GM18502 (cell line): ENCODE measurements around the gene PSMD1.
"Not testable (repeated sequence)": the region's sequence is repeated elsewhere in the genome, so short reads cannot be mapped to it uniquely, and the experiment has no call there.

Source experiments
- ATAC-seq: cut with Tn5 transposase; IDR thresholded peaks from one replicate; pipeline ENCODE4 v1.9.1; 2021; ENCODE audit warnings: mild to moderate bottlenecking; ENCODE audit not compliant: unreplicated experiment, poor library complexity

The PSMD1 gene

DNA sequence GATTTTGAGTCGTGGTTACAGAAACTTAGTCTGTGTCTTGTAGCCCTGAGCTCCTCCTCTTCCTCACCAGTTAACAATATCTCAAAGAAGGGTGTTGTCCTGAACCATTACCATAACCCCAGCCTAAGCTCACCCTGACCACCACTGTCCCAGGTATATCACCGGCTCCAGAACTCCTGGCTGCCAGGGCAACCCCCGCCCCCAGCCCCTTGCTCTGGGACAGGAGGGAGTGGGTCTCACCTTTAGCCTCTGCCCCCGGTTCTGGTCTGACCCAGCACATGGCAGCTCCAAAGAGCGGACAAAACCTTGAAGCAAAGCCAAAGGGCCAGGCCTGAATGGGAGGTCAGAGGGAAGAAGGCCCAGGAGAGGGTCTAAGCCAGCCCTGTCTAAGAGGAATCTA lies 5.6 kb upstream of the PSMD1 start:
- ATAC-seq, result no peak

DNA sequence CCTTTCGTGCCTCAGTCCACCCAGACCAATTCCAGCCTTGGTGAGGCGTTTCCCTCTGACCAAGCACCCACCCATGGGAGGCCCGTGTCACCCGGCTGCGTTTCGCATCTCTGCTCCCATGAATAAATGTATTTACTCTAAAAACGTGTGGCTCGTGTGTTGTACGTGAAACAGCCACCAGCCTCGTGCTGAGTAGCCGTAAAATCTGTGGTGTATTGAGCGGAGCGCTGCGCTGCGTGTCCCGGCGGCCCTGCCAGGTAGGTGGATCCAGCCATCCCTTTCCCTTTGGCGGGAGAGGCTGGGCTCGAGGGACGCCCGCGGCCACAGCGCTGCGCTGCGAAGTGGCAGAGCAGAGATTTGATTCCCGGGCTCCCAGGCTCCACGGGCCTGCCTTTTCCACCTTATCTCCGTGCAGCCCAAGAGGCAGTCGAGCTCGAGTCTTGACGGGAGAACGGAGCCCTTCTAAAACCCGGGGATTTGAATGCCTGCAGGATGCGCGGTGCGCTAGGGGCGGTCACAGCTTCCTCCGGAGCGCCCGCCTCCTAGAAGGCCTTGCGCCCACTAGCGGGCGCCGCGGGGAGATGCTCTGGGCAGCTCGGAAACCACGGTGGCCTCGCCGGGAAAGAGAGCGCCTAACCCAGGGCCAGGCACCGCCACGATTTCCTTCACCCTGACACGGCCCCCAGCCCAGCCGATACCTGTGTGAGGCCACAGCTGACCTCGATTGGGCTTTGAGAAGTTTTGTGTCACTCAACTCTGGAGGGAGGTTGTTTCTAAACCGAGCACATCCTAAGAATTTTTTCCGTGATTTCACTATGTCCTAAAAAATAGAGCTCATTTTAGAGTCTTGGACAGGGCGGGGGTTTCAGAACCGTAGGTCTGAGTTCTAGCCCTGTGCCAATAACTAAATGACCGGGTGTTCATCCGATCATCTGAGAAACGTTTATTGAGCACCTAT lies 3.9 kb upstream of the PSMD1 start:
- peak; percentile 65 for ATAC-seq

DNA sequence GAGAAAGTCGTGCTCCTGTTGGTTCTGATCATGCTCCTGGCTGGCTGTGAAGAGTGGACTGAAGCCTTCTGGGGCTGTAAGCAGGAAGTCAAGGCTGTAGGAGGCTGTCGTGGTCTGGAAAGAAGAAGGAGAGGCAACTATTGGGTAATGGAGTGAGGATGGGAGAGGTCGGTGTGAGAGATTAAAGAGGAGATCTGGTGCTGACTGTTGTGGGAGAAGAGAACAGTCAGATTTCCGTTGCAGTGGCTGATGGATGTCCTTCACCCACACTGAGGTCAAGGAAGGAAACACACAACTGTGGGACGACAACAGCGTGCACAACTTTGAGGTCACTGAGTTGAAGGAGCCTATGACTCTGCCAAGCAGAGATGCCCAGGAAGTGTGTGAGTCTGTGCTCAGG lies 2.8 kb upstream of the PSMD1 start:
- no peak for ATAC-seq

DNA sequence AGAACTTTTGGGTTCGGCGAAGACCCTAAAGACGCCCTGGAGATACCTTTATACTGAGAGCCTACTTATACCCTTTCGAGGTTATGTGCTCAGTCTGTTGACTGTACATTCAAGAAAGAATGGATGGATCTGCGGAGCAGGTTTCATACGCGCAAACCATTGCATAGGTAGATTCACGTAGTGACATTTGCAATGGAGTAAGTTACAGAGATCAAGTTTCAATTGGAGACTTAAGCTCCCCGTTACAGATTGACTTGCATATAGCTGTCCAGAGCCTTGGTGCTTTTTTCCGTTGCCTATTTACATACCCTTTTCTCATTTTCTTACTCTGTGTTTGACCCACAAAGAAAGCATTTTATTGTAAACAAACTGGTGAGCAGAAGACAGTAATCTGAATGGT lies 923 bp downstream of the PSMD1 start:
- no peak for ATAC-seq

DNA sequence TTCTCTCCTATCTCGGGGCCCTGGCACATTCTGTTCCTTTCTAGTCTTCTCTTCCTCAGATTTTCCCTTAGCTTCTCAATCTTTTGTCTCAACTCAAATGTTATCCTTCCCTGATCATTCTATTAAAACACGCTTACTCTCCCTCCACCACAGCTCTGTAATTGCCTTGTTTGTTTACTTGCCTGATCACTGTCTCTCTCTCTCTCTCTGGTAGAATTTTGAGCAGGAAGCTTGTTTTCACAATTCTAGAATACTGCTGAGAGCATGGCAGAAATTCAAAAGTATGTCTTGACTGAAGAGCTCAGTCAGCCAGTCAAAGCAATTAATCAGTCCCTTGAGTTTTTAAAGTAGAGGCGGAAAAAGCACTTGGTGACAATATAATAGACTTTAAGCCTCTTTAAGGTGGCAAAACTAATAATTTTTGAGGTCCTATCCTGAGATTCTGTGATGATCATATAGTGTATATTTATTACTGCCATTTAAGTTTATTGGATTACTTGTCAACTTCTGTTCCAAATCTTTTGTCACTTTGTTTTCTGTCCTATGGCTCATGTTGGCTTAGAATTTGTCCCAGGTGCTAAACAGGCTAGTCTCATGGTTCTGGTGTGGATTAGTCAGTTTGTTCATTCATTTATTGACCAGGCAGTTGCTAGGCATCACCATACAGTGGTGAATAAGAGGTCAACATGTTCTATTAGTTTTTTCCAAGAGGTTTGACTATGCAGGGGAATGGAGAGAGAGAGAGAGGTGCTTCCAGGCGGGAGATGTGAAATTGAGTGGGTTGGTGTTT lies 2.3 kb downstream of the PSMD1 start:
- ATAC-seq, result no peak

DNA sequence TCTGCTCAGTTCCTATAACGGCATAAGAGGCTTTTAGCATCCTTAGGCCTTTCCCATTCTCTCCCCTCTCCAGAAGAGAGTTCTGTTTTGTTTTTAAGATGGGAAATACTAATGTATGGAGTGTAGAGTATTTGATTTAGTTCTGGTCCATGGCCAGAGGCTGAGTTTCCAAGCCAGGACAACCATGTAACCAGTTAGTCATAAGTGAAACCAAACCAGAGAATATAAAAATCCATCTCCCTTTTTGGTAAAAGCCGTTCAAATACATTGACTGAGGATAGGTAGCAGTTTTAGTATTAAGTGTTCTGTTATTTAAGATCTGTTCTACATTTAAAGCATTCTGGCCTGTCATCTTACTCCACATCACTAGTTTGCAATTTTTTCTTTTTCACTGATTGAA lies 3.1 kb downstream of the PSMD1 start:
- no peak for ATAC-seq

DNA sequence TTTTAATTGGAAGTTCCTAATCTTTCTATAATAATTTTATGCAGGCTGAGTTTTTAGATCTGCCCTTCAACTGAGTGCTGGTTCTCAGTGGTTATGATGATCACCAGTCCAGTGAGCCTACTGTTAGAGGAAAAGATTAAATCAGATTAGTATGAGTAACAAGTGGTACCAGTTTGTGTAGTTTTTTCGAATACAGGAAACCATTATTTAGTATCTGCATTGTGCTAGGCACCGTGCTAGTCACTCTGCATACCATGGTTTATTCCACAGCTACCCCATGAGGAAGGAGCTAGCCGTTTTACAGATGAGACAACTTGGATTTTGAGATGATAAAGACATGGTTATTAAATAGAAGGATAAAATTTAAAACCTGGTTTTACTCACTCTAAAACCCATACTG lies 6.1 kb downstream of the PSMD1 start:
- no peak for ATAC-seq

DNA sequence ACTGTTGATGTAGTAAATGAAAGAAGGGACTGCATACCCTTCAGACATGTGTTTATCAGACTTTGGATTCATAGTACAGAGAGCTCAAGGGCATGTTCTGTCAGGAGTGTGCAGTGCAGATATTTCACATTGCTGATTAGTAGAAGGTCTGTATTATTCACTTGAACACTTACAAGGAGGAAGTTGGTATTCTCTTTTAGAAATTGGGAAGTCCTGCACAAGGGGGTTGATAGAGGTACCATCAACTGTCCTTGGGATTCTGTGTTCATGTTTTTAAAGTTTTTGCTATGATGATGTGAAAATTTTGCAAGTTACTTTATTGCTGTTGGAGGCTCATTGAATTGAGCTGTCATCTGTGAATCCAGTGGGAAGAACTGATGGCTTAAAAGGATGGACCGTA lies 6.7 kb downstream of the PSMD1 start:
- no peak for ATAC-seq

DNA sequence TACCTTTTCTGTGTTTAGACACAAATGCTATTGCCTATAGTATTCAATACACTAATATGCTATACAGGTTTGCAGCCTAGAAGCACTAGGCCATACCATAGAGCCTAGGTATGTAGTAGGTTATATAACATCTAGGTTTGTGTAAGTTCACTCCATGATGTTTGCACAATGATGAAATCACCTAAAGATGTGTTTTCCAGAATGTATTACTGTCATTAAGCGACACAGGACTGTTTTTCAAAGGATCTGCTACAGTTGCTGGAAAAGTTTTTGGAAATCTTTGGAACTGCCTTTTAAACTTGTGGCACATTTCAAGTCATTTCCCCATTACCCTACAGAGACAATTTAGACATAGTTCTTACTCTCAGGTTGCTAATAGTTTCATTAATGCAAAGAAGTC lies 9.3 kb downstream of the PSMD1 start:
- no peak for ATAC-seq

DNA sequence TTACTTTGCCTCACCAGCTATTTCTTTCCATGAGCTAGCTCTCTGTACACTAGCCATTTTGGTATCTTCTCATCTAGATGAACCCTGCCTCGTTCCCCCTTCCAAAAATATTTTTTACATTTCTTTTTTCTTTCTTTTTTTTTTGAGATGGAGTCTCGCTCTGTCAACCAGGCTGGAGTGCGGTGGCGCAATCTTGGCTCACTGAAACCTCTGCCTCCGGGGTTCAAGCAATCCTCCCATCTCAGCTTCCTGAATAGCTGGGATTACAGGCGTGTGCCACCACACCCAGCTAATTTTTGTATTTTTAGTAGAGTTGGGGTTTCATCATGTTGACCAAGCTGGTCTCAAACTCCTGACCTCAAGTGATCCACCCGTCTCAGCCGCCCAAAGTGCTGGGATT lies 10.9 kb downstream of the PSMD1 start:
- ATAC-seq, result not testable (repeated sequence)

DNA sequence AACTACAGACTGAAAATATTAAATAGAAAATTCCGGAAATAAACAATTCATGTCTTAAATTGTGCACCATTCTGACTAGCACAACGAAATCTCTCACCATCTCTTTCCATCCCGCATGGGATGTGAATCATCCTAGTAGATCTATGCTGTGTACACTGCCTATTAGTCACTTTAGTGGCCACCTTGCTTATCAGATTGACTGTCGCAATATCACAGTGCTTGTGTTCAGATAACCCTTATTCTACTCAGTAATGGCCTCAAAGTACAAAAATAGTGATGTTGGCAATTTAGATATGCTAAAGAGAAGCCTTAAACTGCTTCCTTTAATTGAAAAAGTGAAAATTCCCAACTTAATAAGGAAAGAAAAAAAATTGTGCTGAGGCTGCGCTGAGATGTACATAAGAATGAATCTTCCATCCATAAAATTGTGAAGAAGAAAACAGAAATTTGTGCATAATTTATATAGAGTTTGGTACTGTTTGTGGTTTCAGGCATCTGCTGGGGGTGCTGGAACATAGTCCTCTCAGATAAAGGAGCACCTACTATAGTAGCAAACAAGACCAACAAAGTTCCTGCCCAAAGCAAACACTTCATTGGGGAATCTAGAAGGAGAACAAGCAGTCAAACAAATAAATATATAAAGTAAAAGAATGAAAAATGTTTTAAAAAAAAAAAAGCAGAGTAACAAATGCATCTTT lies 12.0 kb downstream of the PSMD1 start:
- no peak for ATAC-seq

DNA sequence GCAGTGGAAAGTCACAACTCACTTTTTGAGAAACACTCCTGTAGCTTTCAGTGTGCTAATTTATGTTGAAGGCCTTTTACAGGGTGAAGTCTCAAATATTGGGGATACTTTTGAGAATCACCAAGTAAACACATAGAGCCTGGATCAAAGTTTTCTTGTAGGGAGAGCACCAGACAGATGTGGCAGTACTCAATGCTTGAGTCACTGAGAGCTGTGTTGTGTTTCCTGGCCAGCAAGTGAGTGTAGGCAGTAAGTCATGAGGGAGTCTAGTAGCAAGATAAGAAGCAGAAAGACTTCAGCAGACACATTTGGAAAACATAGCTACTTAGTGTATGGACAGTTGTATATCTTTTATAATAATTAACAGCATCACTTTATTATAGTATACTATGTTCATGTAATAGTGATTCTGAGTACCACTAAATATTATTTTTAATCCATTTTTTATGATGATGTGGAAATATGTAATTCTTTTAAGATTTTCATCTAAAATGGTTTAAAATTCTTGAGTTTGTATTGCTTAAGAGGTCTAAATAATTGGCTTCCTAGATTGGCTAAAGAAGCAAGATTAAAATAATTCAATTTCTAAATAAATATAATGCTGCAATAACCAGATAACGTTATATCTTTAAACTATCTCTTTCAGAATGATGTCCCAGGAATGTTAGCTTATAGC lies 12.8 kb downstream of the PSMD1 start:
- ATAC-seq, result no peak

DNA sequence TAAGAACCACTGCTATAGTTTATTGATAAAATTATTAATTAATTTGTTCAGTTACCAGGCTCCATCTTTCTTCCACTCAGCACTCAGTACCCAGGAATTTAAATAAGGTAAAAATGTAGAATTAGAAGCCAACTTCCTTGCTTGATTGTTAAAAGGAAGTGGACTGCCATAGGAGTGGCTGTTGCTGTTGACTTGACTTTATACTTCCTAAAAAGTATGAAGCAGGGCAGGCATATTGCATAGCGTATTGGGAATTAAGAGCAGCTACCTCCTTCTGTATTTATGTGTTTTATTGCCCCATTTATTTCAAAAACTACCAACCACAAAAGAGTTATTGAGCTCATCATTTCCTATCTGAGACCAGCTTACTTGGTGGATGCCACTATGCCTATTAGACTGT lies 27.9 kb downstream of the PSMD1 start:
- no peak for ATAC-seq

DNA sequence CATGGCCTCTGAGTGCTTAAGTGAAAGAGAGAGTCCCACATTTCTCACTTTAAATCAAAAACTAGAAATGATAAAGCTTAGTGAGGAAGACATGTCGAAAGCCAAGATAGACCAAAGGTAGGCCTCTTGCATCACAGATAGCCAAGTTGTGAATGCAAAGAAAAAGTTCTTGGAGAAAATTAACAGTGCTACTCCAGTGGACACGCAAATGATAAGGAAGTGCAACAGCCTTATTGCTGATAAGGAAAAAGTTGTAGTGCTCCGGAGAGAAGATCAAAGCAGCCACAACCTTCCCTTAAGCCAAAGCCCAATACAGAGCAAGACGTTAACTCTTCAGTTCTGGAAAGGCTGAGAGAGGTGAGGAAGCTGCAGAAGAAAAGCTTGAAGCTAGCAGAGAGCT lies 32.1 kb downstream of the PSMD1 start:
- ATAC-seq, result no peak

DNA sequence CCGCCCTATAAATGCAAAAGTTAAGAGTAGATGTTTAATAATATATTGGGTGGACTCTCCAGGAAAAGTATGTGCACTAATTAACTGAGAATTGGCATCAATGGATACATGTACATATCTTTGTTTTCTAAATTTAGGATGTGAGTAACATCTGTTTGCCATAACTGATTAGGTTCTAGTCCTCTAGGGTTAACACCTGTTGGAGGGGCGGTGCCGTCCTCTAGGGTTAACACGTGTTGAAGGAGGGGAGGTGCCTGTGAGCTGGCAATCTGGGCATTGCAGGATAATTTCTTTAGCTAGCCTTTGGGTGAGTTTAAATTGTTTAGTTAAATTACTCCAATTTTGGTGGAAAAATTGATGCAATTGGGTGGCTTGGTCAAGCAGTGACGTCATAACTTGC lies 37.3 kb downstream of the PSMD1 start:
- no peak for ATAC-seq

DNA sequence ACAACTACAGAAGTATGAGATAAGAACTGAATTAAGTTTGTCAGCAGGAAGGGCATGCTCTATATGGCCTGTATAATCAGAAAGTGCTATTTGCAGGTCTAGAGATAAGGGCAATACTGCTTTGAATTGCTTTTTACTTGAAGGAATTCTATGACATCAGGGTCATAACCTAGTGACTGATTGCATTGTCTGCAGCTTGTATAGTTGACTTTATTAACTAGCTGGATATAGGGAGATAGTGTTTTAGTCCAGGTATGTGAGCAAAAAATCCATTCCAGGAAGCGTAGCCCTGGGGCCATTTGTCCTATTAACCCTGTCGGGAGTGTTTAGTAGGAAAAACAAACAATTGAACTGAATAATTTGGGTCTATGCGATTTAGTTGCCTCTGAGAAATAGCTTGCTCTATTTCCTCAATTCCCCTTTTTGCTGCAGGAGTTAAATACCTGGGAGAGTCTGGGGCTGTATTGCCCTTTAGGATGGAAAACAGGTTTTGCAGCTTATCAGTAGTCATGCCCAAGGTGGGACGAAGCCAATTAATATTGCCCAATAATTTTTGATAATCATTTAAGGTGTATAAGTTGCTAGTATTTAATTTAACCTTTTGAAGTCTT lies 38.2 kb downstream of the PSMD1 start:
- no peak for ATAC-seq

DNA sequence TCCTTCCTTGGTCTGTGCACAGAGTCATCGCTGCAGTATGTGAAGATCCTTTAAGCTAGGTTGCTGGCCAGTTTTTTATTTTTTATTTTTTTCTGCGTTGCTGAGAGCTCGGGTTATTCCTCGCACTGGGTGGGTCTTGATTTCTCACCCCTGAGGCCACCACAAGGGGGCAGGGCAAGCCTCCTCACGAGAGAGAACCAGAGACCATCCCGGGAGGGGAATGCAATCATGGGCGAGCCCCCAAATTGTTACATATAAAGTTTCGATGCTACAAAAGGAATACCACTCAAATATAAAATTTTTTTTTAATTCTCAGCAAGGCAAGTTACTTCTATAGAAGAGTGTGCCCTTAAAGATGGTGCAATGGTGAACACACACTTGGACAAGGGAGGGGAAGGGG lies 43.3 kb downstream of the PSMD1 start:
- no peak for ATAC-seq

DNA sequence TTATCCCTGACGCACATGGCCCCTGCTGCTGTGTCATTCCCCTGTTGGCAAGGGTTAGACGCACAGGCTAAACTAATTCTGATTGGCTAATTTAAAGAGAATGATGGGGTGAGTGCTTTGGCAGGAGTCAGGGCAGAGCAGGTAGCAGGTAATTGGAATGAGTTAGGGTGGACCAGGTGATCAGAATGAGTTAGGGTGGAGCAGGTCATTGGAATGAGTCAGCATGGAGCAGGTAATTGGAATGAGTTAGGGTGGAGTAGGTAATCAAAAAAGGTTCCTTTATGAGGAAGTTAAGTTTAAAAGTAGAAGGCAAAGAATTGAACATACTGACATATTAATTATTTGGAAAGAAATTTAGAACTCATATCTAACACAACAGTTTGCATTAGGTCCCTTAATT lies 43.7 kb downstream of the PSMD1 start:
- not testable (repeated sequence) for ATAC-seq

DNA sequence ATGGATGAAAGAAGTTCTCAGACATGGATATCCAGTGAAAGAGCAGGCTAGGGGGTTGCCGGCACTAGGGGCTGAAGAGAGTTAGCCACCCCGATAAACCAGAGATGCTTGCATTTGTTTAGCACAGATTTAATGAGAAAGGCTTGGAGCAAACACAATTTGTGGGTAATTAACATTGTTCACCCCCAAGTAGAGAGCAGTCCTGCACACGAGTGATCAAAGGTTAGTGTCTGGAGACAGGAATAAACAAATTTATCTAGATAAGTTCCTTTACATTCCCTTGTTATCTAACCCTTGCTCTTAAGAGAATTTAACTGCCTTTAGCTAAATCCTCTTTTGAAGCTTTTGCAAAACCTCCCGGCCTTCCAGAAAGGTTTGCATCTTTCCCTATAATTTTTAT lies 44.3 kb downstream of the PSMD1 start:
- ATAC-seq, result no peak

DNA sequence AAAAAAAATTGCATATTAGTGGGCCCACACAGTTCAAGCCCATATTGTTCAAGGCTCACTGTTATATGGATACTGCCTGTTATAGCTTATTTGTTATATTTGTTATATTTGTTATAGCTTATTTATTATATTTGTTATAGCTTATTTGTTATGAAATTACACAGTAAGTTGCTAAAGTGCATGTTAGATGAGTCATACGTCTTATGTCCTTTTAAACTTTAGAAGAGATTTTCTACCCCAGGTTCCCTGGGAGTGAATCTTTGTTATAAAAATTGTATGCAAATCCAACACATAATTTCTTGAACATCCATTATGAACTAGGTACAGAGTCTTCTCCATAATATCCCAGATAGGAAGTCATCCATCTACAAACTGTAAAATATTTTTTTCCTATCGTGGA lies 46.1 kb downstream of the PSMD1 start:
- no peak for ATAC-seq
